Sciatic nerve (tissue), 2 donors: ENCODE results near the gene OR2B2. TPM values are rescaled to one million over a fixed set of nuclear protein-coding genes. Genes with fewer than 3 reads are reported as not detected.
A peak's percentile ranks its signal among the peaks of the same experiment; 100 is the strongest.
"Not testable (repeated sequence)": the region's sequence is repeated elsewhere in the genome, so short reads cannot be mapped to it uniquely, and the experiment has no call there.

Experiments used
- ATAC-seq: fragments of 200-7000 bp; cut with Tn5 transposase; one replicate; pipeline ENCODE4 v1.9.1; 2020; ENCODE audit warnings: mild to moderate bottlenecking, moderate library complexity
- DNase-seq: peaks from one replicate; pipeline ENCODE4 v3.0.0-alpha.2; 2020; ENCODE audit warnings: low spot score
- intact Hi-C: fragments of 100-400 bp; cut with DNase I; formaldehyde crosslinking; loops from one replicate; pipeline ENCODE4 v1.14.2; 2022
- total RNA-seq: library from RNA; stranded (reverse); fragmentation: NEBNext Ultra II Directional; extraction: Animal tissue kit (Norgen Biotek cat#: 25700); gene quantifications from one replicate; pipeline ENCODE4 v1.2.1, GENCODE V29; 2021
- donor health status: DM: no; HTN: no; CAD: no.
- donor health status: DM: no; HTN: no; CAD: no.

Gene OR2B2
- total RNA-seq: not detected

GRCh38 chr6:27911956-27912446 is at the start of gene OR2B2:
TSS of gene OR2B2 (minus strand) at chr6:27912396. CDS start at chr6:27912319, 77 bp downstream.
- intact Hi-C loops: no loop called here
- no peak for ATAC-seq
- DNase-seq: no peak

GRCh38 chr6:27957516-27957915 is 45.3 kb upstream of the OR2B2 start:
- DNase-seq (no peak), ATAC-seq (no peak)
- intact Hi-C loops: no loop called here

- intact Hi-C loops: no loop called here
- DNase-seq (no peak), ATAC-seq (no peak)
Observed at GRCh38 chr6:27956941-27957340, 44.7 kb upstream of the OR2B2 start, which contains the start of gene OR2B6. TSS of gene OR2B6 (plus strand) at chr6:27957241. CDS start at chr6:27957241, 0 bp downstream.

- ATAC-seq (no peak), DNase-seq (no peak)
- intact Hi-C loops: no loop called here
Observed at GRCh38 chr6:27951040-27951439, 38.8 kb upstream of the OR2B2 start.

- no peak for DNase-seq
- ATAC-seq: no peak
- intact Hi-C loops: no loop called here
Observed at GRCh38 chr6:27948237-27948636, 36.0 kb upstream of the OR2B2 start.

DNA sequence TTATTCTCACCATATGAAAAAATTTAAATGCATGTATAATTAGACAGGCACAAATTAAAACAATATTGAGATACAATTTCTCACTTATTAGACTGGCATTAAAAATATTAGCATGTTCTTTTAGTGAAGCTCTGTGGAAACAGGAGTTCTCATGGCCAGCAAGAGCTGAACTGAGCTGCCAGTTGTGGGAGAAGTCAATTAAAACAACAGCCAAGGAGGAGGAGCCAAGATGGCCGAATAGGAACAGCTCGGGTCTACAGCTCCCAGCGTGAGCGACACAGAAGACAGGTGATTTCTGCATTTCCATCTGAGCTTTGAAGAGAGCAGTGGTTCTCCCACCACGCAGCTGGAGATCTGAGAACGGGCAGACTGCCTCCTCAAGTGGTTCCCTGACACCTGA is 30.9 kb upstream of the OR2B2 start:
- ATAC-seq: not testable (repeated sequence)

GRCh38 chr6:27940766-27941165 is 28.6 kb upstream of the OR2B2 start:
- DNase-seq (no peak), ATAC-seq (no peak)
- intact Hi-C loops: no loop called here

More for the DNA sequence above, 30.9 kb upstream of the OR2B2 start:
- DNase-seq, intact Hi-C loops: not testable (repeated sequence)

DNA sequence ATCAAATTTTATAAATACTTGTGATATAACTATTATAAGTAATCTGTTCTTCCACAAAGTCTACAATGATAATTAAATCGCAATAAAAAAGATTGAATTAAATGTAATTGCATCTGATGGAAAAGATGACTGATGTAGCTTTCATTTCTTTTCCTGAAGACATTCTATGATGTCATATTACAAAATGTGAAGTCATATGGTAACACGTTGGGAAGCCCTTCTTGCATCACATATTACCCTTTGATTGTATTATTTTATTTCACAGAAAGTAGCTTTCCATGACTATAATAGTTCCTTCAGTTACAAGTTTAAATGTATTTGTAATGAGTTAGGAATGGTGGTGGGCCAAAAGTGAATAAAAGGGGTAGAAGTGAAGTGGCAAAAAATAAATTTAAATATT is 19.0 kb upstream of the OR2B2 start:
- intact Hi-C loops: no loop called here
- DNase-seq: no peak

GRCh38 chr6:27929930-27930329 is 17.7 kb upstream of the OR2B2 start:
- ATAC-seq, DNase-seq, intact Hi-C loops: not testable (repeated sequence)

More for the DNA sequence above, 19.0 kb upstream of the OR2B2 start:
- no peak for ATAC-seq

- intact Hi-C loops, DNase-seq, ATAC-seq: not testable (repeated sequence)
Observed at GRCh38 chr6:27928041-27928440, 15.8 kb upstream of the OR2B2 start.

DNA sequence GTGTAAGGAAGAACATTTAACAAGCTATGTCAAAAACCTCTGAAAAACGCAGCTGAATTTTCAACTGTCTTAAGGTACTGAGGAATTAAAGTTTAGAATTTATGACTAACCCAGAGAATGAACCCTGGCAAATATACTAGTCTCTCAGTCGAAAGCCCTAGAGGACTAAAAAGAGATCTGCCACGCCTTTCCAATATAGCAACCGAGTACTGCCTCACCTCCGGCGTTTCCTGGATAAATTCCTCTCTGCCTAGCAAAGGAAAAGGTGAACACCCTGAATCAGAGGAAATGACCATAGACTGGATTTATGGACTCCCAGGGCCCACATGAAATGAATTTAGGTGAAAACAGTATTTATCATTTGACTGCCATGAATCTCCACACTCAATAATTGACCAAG is 12.0 kb upstream of the OR2B2 start:
- DNase-seq (no peak), ATAC-seq (no peak)
- intact Hi-C loops: no loop called here

- intact Hi-C loops: no loop called here
- DNase-seq (no peak), ATAC-seq (no peak)
Observed at GRCh38 chr6:27922949-27923348, 10.8 kb upstream of the OR2B2 start.

DNA sequence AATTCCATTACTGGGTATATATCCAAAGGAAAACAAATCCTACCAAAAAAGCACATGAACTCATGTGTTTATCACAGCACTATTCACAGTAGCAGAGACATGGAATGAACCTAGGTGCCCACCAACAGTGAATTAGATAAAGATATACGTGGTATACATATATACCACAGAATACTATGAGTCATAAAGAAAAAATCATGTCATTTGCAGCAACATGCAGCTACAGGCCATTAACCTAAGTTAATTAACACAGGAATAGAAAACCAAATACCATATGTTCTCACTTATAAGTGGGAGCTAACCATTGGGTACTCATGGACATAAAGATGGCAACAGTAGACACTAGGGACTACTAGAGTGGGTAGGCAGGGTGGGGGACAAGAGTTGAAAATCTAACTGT is 4.2 kb downstream of the OR2B2 start:
- intact Hi-C loops: no loop called here
- ATAC-seq: no peak
- DNase-seq: no peak

GRCh38 chr6:27902335-27903314 is 9.6 kb downstream of the OR2B2 start:
- DNase-seq: peak; percentile 91
- intact Hi-C loops: no loop called here
- ATAC-seq: peak; percentile 98

DNA sequence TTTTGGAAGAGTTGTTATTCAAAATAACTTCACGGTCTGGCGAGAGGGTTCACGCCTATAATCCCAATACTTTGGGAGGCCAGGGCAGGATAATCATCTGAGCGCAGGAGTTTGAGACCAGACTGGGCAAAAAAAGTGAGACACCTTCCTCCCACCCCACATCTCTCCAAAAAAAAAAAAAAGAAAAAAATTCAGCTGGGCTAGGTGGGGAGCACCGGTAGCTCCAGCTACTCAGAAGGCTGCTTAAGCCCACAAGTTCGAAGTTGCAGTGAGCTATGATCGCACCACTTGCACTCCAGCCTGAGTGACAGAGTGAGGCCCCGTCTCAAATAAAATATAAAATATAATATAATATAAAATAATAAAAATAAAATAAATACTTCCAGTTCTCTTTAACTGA is 10.4 kb downstream of the OR2B2 start:
- intact Hi-C loops: no loop called here
- DNase-seq (no peak), ATAC-seq (no peak)

DNA sequence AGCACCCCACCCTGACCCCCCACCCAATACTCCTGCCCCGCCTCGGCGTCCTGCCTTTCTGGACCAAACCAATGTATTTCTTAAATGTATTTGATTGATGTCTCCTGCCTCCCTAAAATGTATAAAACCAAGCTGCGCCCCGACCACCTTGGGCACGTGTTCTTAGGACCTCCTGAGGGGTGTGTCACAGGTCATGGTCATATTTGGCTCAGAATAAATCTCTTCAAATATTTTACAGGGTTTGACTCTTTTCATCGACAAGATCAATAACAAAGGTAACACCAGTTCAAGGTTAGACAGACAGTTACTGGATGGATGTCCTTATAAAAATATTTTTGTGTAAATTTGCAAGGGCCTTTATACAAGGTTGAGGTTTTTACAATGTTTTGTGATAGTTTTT is 12.0 kb downstream of the OR2B2 start:
- intact Hi-C loops, DNase-seq, ATAC-seq: not testable (repeated sequence)

DNA sequence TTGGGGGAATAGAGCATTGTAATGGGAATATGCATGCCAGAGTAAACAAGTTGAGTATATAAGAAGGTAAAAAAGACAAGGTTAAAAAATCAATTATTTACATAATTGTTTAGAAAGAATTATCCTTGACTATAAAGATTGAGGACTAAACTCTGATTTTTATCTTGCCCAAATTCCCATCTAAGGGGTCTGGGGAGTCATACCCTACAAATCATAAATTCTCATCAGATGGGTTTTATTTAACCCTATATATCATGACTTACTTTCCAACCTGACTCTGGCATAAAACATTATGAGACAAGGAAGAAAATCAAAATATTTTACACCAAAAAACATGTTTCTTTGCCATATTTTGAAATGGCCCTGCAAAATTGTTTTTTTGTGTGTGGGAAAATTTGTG is 12.7 kb downstream of the OR2B2 start:
- ATAC-seq (no peak), DNase-seq (no peak)
- intact Hi-C loops: loop anchor here (10.0 kb wide), 1 partner anchor 715 kb away; no protein-coding TSS in a partner anchor

- intact Hi-C loops: loop anchor here (10.0 kb wide), 1 partner anchor 713 kb away; no protein-coding TSS in a partner anchor
- ATAC-seq (no peak), DNase-seq (no peak)
Observed at GRCh38 chr6:27897580-27898206, 14.5 kb downstream of the OR2B2 start.

GRCh38 chr6:27896398-27896796 is 15.8 kb downstream of the OR2B2 start:
- no peak for ATAC-seq
- intact Hi-C loops: loop anchor here (10.0 kb wide), 1 partner anchor 712 kb away; no protein-coding TSS in a partner anchor
- DNase-seq: no peak
